Measurements from ENCODE around the gene CROCC. TPM values are rescaled to one million over a fixed set of nuclear protein-coding genes. Genes with fewer than 3 reads are reported as not detected.
A peak's percentile ranks its signal among the peaks of the same experiment; 100 is the strongest.

The CROCC gene
- total RNA-seq, 1 donor from 2014 or later = 11.8 TPM

DNA sequence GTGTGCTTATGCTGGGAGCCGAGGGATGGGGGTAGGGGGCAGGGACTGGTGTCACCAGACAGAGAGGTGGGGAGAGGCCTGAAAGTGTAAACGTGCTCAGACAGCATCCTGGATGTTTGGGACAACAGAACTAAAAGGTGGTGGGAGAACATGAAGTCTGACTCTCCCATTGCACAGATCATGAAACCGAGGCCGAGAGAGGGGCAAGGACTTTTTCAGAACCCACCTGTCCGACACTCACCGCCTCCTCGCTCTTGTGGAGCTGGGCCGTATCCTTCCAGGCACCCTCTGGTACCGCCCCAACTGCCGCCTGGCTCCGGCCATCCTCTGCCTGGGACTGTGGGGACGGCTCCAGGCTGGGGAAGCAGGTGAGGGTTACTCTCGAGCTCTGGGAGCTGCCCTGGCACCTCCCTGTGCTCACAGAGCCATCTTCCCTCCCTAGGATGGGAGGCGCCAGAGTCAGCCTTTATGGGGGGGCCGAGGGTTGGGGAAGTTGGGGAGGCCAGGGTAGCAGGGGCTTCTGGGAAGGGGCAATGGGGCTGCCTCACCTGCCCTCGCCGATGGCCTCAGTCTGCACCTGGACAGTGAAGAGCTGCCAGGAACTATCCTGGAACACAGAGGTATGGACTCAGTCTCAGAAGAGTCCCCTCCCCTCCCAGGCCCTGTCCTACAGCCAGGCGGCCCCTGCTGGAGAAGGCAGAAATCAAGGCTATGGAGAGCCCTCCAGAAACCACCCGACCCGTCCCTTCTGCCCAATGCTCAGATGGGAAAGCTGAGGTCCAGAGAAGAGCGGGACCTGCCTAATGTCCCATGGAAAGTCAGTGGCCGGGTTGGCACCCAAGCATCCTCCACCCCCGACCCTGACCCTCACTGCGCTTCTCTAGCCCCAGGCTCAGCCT lies 83.0 kb downstream of the CROCC start:
- no peak for ATAC-seq
- DNase-seq (ENCODE audit: low spot score) = no peak

DNA sequence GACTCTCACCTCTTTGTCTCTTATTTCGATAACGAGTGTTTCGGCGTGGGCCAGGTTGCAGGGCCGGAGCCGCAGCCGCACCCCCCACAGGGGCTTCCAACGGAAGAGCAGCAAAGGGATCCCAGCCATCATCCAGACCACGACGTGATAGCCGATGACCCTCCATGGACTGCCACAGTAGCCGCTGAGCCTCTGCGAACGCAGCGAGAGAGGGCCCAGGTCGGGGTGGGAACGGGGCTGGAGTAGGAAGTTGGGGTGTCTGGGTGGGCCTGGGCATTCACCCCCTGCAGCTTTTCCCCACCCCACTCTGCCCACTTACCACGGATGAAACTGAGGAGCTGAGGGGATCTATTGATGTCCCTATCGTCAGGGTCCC lies 83.6 kb downstream of the CROCC start:
- ATAC-seq (no peak), DNase-seq (ENCODE audit: low spot score) (no peak)

DNA sequence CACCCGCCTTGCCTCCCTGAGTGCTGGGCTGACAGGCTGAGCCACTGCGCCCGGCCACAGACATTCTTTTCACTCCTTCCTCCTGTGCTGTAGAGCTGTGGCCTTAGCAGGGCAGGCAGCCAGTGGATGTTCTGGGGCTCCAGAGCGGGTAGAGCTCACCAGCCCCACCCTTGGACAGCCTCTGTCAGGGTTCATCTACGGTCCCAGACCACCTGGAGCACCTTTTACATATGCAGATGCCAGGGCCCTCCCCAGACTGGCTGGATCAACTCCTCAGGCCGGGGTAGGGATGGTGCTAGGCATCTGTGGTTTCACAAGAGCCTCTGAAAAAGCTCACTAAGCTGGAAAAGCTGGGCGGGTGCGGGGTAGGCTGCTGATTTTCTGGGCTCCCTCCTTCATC lies 85.4 kb downstream of the CROCC start:
- ATAC-seq (no peak), DNase-seq (ENCODE audit: low spot score) (no peak)

DNA sequence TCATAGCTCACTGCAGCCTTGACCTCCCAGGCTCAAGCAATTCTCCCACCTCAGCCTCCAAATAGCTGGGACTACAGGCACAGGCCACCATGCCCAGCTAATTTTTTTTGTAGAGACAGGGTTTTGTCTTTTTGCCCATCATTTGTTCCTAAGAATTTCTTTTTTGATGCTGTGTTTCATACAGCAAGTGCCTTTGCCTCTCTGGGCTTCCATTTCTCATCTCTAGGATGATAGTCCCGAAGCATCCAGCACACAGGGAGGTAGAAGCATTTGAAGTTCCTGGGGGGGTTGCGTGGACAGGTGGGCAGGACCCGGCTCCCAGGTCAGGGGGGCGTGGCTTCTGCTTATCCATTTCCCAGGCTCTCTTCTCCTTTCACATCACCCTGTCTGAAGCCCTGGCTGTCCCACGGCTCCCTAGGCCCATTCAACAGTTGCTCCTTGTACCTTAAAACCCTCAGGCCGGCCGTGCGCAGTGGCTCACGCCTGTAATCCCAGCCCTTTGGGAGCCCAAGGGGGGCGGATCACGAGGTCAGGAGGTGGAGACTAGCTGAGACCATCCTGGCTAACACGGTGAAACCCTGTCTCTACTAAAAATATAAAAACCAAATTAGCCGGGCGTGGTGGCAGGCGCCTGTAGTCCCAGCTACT lies 86.6 kb downstream of the CROCC start:
- DNase-seq (ENCODE audit: low spot score) (no peak), ATAC-seq (no peak)

DNA sequence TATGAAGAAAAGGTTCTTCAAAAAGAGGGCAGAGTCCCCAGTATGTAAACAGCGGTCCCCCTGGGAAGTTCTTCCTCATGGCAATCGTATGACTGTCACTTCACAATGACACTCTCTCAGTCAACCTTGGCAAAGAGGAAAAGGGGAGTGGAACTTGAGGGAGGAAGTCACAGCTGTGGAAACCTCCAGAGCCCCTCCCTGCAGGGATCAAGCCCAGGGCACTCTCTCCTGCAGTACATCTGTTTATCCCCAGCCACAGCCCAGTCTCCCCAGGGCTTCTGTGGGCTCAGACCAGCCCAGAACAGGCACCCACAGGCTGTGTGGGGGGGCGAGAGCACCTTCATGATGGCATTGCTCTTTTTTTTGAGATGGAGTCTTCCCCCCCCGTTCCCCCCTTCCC lies 88.0 kb downstream of the CROCC start:
- DNase-seq (ENCODE audit: low spot score) (no peak), ATAC-seq (no peak)

DNA sequence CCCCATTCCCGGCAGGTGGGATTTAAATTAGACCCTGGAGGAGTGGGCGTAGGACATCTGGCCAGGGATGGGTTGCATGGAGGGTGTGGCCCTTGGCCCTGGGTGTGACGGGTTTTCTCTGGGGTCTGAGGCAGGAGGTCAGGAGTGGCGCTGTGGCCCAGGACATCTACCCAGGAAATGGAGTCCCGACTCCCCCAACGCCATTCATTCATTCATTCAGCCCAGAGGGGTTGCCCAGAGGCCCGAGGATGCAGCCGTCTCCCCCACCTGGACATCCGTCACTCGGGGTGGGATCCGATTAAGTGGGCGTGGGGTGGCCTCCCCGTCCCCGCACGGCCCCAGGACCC lies 89.3 kb downstream of the CROCC start:
- ATAC-seq (no peak), DNase-seq (ENCODE audit: low spot score) (no peak)

DNA sequence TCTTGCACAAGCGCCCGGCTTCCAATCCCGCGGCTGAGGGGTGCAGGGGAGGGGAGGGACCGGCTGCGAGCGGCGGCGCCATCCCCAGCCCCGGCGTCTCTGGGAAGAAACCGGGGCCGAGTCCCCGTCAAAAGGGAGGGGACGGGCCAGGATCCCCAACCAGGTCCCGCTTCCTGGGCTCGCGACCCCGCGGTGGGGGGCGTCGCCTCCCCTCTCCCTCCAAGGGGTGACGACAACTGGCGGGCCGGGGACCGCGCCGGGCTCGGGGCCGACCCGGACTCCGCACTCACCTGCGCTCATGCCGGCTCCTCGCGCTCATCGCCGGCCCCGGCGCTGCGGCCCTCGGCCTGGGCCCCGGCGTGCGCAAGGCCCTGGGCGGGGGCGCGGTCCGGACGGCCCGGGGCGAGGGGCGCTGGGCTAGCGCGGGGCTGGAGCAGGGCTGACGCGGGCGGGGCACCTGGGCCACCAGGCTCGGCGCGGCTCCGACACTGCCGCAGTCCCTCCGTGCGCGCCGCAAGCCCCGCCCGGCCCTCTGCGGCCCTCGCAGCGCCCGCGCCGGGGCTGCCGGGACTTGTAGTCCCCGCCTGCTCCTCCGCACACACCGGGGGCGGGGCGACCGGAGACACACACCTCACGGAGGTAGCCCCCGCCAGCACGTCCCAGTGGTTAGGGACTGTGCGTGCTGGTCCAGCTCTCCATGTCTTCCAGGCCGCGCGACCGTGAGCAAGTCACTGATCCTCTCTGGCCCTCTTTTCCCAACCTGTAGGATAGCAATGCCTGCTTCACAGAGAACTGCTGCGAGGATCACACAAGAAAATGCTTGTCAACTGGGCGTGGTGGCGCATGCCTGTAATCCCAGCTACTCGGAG lies 89.9 kb downstream of the CROCC start, which contains the start of gene ATP13A2:
Gene ATP13A2 (minus strand): TSS at position 490 of the 869 bp plus-strand sequence. CDS start 190 bp downstream, at position 300.
- DNase-seq (ENCODE audit: low spot score) = peak; percentile 85
- peak; percentile 98 for ATAC-seq

DNA sequence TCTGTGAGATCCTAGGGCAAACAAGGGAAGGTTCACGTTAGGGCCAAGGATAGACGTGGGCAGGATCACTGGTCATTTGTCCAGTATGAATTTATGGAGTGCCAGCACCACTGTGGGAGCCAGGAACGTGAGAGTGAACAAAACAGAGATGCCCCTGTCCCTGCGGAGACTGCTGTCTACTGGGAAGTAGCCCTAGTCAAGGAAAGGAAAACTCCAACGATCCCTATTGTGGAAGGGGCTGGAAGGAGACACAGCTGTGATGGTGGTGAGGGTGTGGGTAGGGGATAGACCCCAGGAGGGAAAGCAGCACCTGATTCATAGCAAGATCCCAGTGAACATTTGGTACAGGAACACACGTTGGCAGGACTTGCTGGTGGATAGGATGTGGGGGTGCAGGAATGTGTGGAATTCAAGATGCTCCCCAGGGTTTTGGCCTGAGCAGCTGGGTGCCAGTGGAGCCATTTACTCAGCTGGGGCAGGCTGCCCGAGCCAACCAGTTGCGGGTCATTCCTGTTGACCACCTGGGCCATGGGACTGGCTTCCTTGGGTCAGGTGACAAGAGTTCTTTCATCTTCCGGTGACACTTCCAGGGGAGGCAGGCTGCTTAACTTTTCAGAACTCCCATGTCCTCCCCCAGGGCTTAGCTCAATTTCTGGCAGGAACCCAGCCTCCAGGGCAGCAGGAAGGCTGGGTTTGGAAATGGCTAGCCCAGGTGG lies 91.2 kb downstream of the CROCC start:
- no peak for ATAC-seq
- DNase-seq (ENCODE audit: low spot score) = no peak

DNA sequence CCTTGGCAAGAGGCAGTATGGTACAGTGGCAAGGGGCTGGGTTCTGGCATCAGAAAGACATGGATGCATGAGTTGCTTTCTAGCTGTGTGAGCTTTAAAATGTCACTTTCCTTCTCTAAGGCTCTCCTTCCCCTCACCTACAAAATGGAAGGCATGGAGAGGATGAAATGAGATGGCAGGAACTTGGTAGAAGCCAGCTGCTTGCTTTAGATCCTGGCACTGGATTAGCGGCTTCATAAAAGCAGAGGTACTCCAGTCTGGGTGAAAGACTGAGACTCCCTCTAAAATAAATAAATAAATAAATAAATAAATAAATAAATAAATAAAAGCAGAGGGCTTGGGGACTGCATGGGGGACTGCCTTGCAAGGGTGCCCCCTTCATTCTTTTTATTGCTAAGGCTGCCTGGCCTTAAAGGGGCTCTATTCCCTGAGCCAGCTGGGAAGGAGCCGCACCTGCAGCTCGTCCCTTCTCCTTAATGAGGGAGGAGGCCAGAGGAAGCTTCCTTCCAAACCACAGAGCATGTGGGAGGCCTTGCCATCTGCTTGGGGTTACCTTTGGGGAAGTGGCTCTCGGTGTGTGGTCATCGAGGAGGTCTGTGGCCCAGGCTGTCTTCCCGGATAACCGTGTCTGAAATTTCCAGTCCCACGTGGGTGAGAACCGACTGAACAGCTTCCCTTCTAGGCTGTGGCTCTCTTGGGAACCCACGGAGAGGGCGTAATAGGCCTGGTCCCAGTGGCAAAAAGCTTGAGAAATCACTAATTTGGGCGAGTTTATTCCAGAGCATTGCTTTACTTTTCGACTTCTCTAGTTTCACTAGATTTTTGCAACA lies 92.0 kb downstream of the CROCC start:
- DNase-seq (ENCODE audit: low spot score) = no peak
- ATAC-seq = no peak

DNA sequence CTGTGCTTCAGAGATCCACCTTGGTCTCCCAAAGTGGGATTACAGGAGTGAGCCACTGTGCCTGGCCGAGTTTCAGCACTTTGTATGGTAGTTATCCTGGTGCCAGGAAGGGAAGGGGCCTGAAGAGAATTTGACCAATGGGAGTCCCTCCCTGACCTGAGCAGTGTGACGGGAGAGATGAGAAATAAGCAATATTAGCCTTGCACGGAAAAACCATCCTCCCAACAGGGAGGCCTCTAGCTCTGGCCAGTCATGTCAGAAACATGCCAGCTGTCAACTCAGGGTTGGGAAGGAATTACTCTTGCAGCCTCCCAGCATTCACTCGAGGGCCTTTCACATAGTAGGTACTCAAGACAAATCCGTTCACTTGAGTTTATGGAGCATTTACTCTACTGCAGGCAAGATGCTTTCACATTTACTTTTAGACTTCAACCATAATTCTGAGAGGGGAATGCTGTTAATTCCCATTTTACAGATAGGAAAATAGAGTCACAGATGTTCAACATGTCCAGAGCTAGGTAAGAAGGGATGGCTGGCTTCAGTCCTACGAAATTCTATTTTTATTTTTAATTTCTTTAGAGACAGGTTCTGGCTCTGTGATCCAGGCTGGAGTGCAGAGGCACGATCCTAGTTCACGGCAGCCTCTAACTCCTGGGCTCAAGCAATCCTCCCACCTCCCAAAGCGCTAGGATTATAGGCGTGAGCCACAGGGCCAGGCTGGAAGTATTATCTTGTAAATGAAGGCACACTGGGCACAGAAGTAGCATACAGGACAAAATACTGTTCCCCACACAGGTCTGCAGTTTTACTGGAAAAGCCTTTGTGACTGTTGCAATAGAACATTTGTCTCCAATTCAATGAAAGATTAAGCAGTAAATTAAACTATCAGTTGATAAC lies 93.2 kb downstream of the CROCC start:
- ATAC-seq = no peak
- no peak for DNase-seq (ENCODE audit: low spot score)

DNA sequence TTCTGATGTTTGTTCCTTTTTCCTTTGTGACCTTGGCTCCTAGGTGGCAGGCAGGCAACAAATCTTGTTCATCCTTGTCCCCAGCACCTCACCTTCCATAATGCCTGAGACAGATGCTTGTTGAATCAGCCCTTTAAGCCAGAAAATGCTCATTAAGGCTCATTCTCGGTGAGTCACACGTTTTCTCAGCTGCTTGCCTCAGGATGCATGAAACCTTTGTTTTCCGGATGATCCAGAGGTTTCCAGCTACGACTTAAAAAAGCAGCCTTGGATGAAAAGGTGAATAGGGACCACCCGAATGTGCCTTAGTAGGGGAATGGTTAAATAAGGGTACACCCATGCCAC lies 94.6 kb downstream of the CROCC start:
- DNase-seq (ENCODE audit: low spot score) = no peak

DNA sequence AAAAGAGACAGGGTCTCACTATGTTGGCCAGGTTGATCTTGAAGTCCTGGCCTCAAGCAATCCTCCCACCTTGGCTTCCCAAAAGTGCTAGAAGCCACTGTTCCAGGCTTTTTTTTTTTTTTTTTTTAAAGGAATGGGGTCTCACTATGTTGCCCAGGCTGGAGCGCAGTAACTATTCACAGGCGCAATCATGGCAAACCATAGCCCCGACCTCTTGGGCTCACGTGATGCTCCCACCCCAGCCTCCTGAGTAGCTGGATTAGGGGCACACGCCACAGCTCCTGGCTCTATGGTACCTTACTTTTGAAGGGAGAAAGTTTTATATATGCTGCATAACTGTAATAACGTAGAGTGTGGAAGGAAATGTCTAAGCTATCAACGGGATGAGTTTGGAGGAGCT lies 95.7 kb downstream of the CROCC start:
- ATAC-seq (no peak), DNase-seq (ENCODE audit: low spot score) (no peak)

More for the DNA sequence above, 94.6 kb downstream of the CROCC start:
- no peak for ATAC-seq

DNA sequence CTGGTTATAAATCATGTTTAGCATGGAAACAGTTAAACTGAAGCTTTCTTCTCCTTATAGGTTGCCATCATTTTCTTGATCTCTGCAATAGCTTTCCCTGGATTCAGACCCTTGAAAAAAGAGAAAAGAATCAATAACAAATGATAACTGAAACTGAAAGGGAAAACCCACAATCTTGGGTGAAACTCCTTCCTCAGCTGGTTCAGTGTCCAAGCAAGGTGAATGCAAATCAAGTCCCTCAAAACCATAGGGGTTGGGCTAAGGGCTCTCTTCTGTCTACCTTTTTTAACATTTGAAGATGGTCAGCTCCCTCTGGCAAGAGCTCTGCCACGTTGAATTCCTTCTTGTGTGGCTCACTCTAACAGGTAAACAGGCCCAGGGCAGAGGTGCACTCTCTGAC lies 97.1 kb downstream of the CROCC start:
- DNase-seq (ENCODE audit: low spot score) (no peak), ATAC-seq (no peak)

DNA sequence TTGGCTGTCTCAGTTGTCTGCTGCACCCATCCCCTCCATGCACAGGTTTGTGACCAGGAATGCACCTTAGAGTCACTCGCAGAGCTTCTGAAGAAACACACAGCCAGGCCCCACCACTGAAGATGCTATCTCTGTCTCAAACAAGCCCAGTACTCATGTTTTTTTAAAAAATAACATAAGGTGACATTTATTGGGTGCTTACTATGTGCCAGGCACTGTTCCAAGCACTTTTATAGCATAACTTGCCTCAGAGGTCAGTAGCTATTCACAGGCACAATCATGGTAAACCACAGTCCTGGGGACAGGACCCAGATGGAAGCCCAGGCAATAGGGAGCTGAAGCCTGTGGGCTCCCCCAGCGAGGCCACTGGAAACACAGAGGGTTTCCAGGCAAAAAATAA lies 98.8 kb downstream of the CROCC start:
- DNase-seq (ENCODE audit: low spot score) = no peak
- no peak for ATAC-seq

DNA sequence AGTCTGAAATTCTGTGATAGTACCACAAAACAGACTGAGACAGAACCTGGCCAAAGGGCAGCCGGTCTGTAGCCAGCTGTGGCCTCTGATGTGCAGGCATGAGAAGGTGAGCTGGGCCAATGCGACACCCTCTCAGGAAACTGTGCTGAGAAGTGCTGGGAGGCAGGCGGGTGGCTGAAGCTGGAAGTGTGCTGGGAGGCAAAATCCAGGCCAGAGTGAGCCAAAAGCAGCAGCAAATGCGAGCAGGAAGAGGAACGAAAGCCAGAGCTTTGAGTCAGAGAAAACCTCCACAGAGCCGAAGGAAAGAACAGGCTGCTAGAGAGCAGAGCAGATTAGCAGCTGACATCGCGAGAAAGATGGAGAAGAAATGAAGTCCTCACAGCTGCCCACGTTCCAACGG lies 100.2 kb downstream of the CROCC start:
- no peak for DNase-seq (ENCODE audit: low spot score)
- ATAC-seq = no peak
